Measurements from ENCODE around the gene SNX20. TPM values are rescaled to one million over a fixed set of nuclear protein-coding genes. Genes with fewer than 3 reads are reported as not detected.

The SNX20 gene
- total RNA-seq, 4 donors from 2014 or later, result 0.84 to 1.8 (median 1.0) TPM

DNA sequence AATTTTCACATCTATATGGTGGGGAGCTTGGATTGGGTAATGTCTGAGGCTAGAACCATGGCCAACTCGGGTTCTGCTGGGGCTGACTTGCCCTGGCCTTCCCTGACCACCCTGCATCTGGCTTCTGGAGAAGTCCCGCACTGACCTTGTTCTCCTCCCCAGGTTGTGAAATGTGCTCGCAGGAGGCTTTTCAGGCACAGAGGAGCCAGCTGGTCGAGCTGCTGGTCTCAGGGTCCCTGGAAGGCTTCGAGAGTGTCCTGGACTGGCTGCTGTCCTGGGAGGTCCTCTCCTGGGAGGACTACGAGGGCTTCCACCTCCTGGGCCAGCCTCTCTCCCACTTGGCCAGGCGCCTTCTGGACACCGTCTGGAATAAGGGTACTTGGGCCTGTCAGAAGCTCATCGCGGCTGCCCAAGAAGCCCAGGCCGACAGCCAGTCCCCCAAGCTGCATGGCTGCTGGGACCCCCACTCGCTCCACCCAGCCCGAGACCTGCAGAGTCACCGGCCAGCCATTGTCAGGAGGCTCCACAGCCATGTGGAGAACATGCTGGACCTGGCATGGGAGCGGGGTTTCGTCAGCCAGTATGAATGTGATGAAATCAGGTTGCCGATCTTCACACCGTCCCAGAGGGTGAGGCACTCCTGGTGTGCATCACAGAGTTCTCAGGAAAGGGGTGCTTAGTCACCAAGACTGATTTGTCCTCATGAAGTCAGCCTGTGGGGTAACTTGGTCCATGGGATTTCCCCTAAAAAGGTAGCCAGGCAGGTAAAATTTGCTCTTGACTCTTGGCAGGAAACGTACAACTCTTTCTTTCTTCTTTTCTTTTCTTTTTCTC lies 18.4 kb upstream of the SNX20 start:
- 63 to 90% methylated on average over 1 to 5 of the region's 19 CpGs for WGBS, 2 donors (ENCODE audit: low coverage in 1 of 2)
- H3K4me1 ChIP-seq, result peaks cover 0 to 33% (median 13%) of the 10 kb centered on the region in 3 donors
- no peak for TF ChIP-seq POLR2AphosphoS5 (IDR thresholded peaks at IDR 0.05)
- H3K4me3 ChIP-seq, result no peak overlapping the region
- no peaks in the 10 kb centered on the region for H3K36me3 ChIP-seq
- H3K27ac ChIP-seq, result no peak overlapping the region
- H3K9me3 ChIP-seq, result peaks cover 0 to 10% (median 0%) of the 10 kb centered on the region in 3 donors
- H3K27me3 ChIP-seq, result no peaks in the 10 kb centered on the region
- ATAC-seq, result no peak

DNA sequence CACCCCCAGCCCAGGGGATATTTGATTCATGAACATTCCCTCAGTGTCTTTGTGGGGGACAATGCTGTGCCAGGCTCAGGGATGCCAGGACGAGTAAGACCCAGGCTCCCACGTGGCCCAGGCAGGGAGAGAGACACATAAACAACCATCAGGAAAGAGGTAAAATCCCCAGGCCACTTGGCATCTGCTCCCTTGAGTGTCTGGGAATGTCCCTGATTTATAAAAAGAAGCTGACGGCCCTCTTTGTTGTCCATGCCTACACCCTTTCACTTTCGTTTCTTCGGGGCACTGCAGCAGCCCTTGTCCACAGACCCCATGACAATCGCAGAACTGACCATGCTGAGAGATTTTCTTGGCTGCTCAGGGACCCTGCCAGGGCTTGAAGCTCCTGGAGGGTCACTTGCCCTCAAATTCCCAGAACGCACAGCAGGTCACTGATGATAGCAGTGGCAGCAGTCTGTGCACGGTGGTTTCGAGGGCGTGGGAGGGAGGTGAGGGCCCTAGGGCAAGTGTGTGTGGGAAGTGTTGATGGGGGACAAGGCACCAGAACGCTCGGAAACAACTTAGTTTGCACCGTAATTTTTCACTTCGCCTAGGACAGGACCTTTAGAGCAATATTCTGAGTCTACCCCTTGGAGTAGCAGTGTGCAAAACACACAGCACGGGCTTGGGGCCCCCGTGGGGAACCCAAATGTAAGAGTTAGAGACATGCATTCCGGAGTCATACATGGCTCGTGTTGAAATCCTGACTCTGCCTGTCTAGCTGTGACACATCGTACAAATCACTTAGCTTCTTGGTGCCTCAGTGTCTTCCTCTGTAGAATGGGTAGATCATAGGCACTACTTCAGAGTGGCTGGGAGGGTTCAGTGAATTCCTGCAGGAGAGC lies 17.0 kb upstream of the SNX20 start:
- Histone ChIP-seq H3K36me3 (no peaks in the 10 kb centered on the region), H3K27me3 (no peaks in the 10 kb centered on the region), H3K4me3 (peak overlapping the region; percentile 40 to 45), H3K27ac (peak overlapping the region in 3 of 4 donors; percentile 53 to 71 (median 63)), H3K9me3 (no peaks in the 10 kb centered on the region), H3K4me1 (peaks cover 0 to 47% (median 13%) of the 10 kb centered on the region in 3 donors)
- 27 to 44% methylated on average over 7 to 8 of the region's 19 CpGs for WGBS, 2 donors (ENCODE audit: low coverage in 1 of 2)
- peak; percentile 52 for ATAC-seq
- TF ChIP-seq, protein P1, sequence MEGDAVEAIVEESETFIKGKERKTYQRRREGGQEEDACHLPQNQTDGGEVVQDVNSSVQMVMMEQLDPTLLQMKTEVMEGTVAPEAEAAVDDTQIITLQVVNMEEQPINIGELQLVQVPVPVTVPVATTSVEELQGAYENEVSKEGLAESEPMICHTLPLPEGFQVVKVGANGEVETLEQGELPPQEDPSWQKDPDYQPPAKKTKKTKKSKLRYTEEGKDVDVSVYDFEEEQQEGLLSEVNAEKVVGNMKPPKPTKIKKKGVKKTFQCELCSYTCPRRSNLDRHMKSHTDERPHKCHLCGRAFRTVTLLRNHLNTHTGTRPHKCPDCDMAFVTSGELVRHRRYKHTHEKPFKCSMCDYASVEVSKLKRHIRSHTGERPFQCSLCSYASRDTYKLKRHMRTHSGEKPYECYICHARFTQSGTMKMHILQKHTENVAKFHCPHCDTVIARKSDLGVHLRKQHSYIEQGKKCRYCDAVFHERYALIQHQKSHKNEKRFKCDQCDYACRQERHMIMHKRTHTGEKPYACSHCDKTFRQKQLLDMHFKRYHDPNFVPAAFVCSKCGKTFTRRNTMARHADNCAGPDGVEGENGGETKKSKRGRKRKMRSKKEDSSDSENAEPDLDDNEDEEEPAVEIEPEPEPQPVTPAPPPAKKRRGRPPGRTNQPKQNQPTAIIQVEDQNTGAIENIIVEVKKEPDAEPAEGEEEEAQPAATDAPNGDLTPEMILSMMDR (IDR thresholded peaks at IDR 0.05), result no peak
- TF ChIP-seq POLR2A (IDR thresholded peaks at IDR 0.05) (no peak), POLR2AphosphoS5 (IDR thresholded peaks at IDR 0.05) (no peak), EP300 (IDR thresholded peaks at IDR 0.05) (no peak)

DNA sequence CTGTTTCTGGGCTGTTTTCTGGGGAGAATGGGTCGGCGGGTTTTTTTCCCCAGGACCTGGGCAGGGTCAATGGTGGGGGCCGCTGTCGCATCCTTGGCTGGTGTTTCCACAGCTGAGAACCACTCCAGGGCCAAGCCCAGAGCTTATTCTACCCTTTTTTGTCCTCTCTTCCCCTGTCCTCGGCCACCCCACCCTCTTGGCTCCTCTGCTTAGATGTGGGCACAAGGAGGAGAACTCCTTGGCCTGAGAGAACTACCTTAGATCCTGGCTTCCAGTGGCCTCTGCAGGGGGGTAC lies 16.3 kb upstream of the SNX20 start:
- TF ChIP-seq POLR2AphosphoS5 (IDR thresholded peaks at IDR 0.05), result no peak
- TF ChIP-seq EP300 (IDR thresholded peaks at IDR 0.05), result no peak
- TF ChIP-seq, protein P1 (IDR thresholded peaks at IDR 0.05), result no peak
- TF ChIP-seq POLR2A (IDR thresholded peaks at IDR 0.05), result no peak
- 80 to 83% methylated on average over 1 of the region's 5 CpGs for WGBS, 2 donors (ENCODE audit: low coverage in 1 of 2)
- H3K36me3 ChIP-seq, result no peaks in the 10 kb centered on the region
- peak overlapping the region in 3 of 4 donors; percentile 53 to 71 (median 63) for H3K27ac ChIP-seq
- H3K4me1 ChIP-seq, result peaks cover 0 to 53% (median 13%) of the 10 kb centered on the region in 3 donors
- no peaks in the 10 kb centered on the region for H3K27me3 ChIP-seq
- no peak for ATAC-seq
- no peaks in the 10 kb centered on the region for H3K9me3 ChIP-seq
- H3K4me3 ChIP-seq, result peak overlapping the region in 1 of 2 donors; percentile 45

DNA sequence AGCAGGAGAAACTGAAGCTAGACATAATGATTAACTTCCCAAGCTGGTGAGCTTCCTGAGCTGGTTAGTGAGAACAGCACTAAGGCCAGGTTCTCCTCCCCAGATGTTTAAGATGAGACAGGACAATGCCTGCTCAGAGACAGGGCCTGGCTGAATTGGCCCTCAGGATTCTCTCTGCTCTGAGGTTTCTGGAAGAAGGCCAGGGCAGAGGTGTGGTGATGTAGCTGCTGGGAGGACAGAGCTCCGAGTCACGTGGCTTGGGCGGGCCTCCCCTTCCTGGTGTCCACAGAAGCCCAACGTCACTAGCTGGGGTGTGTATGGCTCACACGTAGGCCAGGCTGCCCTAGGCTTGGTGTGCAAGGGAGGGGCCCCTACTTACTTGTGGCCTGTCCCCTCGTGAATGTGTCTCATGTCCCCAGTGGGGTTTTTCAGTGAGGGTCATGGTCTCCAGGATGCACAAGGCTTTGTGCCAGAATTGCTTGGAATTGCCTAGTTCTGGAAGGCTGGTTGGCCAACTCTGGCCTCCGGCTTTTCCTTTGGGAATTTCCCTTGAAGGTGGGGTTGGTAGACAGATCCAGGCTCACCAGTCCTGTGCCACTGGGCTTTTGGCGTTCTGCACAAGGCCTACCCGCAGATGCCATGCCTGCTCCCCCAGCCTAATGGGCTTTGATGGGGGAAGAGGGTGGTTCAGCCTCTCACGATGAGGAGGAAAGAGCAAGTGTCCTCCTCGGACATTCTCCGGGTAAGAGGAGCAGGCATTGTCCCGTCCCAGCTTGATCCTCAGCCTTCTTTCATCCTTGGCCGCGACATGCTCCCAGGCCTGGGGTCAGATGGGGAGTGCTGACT lies 15.7 kb upstream of the SNX20 start:
- TF ChIP-seq, protein P1 (IDR thresholded peaks at IDR 0.05), result no peak
- no peak for TF ChIP-seq EP300 (IDR thresholded peaks at IDR 0.05)
- no peak for TF ChIP-seq POLR2AphosphoS5 (IDR thresholded peaks at IDR 0.05)
- TF ChIP-seq POLR2A (IDR thresholded peaks at IDR 0.05), result no peak
- ATAC-seq, result peak; percentile 69
- 28% methylated on average over 5 of the region's 15 CpGs; no CpG with 5 or more reads in 1 of the 2 donors for WGBS, 2 donors (ENCODE audit: low coverage in 1 of 2)
- Histone ChIP-seq H3K27ac (peak overlapping the region in 3 of 4 donors; percentile 53 to 71 (median 63)), H3K9me3 (no peaks in the 10 kb centered on the region), H3K4me1 (peaks cover 0 to 53% (median 13%) of the 10 kb centered on the region in 3 donors), H3K4me3 (no peak overlapping the region), H3K27me3 (no peaks in the 10 kb centered on the region), H3K36me3 (no peaks in the 10 kb centered on the region)

Data from gastroesophageal sphincter (tissue), 4 donors.